ENCODE results near the gene FAM120C. TPM values are rescaled to one million over a fixed set of nuclear protein-coding genes. Genes with fewer than 3 reads are reported as not detected.

FAM120C gene
- total RNA-seq, 1 experiment from 2014 or later: 10.7 TPM

Other genes with a start within 250 kb of the FAM120C start
- 4.0 and 6.7 TPM in 2 replicates for gene PHF8, start 138.8 kb downstream of the FAM120C start, total RNA-seq (2014; rRNA removed; shearing (Covaris generic); ENCODE audit: low replicate concordance)
- 0.07 TPM in 1 of 2 replicates, not detected in the other for gene WNK3, start 174.8 kb upstream of the FAM120C start, total RNA-seq (2014; rRNA removed; shearing (Covaris generic); ENCODE audit: low replicate concordance)

Data from MG63 (cell line).